ENCODE results near the gene CPSF4L.

CPSF4L gene

DNA sequence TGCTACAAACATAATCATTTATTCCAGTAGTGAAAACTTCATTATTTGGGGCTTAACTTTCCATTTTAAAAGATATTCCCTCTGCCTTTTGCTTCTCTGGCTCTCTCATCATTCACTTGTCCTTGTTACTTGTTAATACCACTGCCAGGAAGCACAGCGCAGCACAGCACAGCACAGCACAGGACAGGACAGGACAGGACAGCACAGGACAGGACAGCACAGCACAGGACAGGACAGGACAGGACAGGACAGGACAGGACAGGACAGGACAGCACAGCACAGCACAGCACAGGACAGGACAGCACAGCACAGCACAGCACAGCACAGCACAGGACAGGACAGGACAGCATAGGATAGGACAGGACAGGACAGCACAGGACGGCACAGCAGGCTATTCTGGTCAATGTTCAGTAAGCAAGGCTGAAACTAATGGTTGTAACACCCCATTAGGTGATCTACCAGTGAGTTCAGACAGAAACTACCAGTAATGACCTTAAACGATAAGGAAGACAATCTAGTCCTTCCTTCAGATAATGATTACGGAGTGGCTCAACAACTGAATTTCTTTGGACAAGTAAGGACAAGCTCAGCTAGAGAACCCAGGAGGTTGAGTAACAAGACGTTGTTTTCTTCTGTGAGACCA, 36.9 kb downstream of the CPSF4L start:
- DNase-seq (ENCODE audit: low spot score): no peak
- Mint-ChIP-seq H3K27ac (no peak overlapping the region), H3K4me3 (no peak overlapping the region), H3K9me3 (no peaks in the 10 kb centered on the region), H3K36me3 (ENCODE audit: low read depth) (peaks cover 29% of the 10 kb centered on the region), H3K27me3 (ENCODE audit: low read depth) (no peaks in the 10 kb centered on the region), H3K4me1 (ENCODE audit: low read depth) (peaks cover 58% of the 10 kb centered on the region)

DNA sequence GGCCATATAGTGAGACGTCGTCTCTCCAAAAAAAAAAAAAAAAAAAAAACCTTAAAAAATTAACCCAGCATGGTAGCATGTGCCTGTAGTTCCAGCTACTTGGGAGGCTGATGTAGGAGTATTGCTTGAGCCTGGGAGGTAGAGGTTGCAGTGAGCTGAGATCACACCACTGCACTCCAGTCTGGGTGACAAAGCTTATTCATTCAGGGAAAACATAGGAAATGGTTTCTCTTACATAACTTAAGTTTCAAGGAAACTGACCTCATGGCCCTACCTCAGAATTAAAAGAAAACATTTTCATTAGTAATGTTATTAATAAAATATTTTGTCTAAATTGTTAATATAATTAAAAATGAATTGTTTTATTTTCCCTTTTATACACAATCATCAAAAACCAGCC, 37.4 kb downstream of the CPSF4L start:
- peaks cover 56% of the 10 kb centered on the region for H3K4me1 Mint-ChIP-seq (ENCODE audit: low read depth)
- no peak for DNase-seq (ENCODE audit: low spot score)
- no peaks in the 10 kb centered on the region for H3K27me3 Mint-ChIP-seq (ENCODE audit: low read depth)
- no peak overlapping the region for H3K27ac Mint-ChIP-seq
- no peaks in the 10 kb centered on the region for H3K9me3 Mint-ChIP-seq
- peaks cover 27% of the 10 kb centered on the region for H3K36me3 Mint-ChIP-seq (ENCODE audit: low read depth)
- H3K4me3 Mint-ChIP-seq: no peak overlapping the region

DNA sequence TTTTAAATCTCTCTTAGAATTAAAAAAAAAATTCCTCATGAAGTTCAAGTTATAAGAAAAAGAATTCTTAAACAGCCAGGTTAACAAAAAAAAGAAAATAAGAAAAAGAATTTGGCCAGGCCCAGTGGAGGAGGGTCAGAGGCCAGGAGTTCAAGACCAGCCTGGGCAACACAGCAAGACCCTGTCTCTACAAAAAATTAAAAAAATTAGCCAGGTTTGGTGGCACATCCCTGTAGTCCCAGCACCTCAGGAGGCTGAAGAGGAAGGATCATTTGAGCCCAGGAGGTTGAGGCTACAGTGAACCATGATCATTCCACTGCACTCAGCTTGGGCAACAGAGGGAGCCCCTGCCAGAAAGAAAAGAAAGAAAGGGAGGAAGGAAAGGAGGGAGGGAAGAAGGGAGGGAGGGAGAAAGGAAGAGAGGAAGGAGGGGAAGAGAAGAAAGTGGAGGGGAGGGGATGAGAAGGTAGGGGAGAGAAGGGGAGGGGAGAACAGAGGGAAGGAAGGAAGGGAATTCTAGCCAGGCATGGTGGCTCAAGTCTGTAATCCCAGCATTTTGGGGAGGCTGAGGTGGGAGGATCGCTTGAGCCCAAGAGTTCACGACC, 38.0 kb downstream of the CPSF4L start:
- Mint-ChIP-seq H3K4me3 (no peak overlapping the region), H3K27ac (peak overlapping the region; percentile 73), H3K27me3 (ENCODE audit: low read depth) (no peaks in the 10 kb centered on the region), H3K9me3 (no peaks in the 10 kb centered on the region), H3K36me3 (ENCODE audit: low read depth) (peaks cover 22% of the 10 kb centered on the region), H3K4me1 (ENCODE audit: low read depth) (peaks cover 50% of the 10 kb centered on the region)
- no peak for DNase-seq (ENCODE audit: low spot score)

DNA sequence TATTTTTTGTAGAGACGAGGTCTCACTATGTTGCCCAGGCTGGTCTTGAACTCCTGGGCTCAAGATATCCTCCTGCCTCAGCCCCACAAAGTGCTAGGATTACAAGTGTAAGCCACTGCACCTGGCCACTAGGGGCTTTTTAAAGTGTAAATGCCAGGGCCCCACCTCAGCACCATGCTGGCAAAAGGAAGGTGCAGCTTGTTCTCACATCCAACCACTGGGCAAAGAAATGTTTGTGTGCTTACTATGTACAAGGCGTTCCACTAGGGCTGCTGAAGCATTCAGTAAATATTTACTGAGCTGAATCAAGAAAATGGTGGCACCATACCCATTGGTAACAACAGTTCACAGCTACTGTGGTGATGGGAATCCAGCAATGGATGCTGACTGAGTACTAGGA, 46.2 kb downstream of the CPSF4L start:
- H3K27ac Mint-ChIP-seq: no peak overlapping the region
- H3K36me3 Mint-ChIP-seq (ENCODE audit: low read depth): peaks cover 32% of the 10 kb centered on the region
- H3K4me1 Mint-ChIP-seq (ENCODE audit: low read depth): peaks cover 28% of the 10 kb centered on the region
- no peak overlapping the region for H3K4me3 Mint-ChIP-seq
- no peaks in the 10 kb centered on the region for H3K9me3 Mint-ChIP-seq
- DNase-seq (ENCODE audit: low spot score): no peak
- no peaks in the 10 kb centered on the region for H3K27me3 Mint-ChIP-seq (ENCODE audit: low read depth)

DNA sequence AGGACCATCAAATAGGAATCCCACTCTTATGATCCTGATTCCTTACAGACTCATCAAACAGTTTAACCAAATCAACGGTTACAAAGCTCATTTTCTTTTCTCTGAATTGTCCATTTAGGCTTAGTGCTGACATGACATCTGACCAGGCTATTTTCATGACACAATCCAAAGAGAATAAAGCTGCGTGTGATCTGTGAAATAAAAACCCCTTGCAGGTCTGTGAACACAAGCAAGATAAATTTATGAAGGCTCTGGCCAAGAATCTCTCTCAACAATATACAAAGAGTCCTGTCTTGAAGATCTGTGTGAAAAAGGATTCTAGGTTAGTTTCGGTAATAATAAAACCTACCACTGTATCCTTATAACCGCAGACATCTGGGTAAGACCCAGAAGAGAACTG, 46.8 kb downstream of the CPSF4L start:
- Mint-ChIP-seq H3K36me3 (ENCODE audit: low read depth) (peaks cover 36% of the 10 kb centered on the region), H3K27me3 (ENCODE audit: low read depth) (no peaks in the 10 kb centered on the region), H3K4me3 (no peak overlapping the region), H3K4me1 (ENCODE audit: low read depth) (peaks cover 34% of the 10 kb centered on the region), H3K27ac (no peak overlapping the region), H3K9me3 (no peaks in the 10 kb centered on the region)
- no peak for DNase-seq (ENCODE audit: low spot score)

DNA sequence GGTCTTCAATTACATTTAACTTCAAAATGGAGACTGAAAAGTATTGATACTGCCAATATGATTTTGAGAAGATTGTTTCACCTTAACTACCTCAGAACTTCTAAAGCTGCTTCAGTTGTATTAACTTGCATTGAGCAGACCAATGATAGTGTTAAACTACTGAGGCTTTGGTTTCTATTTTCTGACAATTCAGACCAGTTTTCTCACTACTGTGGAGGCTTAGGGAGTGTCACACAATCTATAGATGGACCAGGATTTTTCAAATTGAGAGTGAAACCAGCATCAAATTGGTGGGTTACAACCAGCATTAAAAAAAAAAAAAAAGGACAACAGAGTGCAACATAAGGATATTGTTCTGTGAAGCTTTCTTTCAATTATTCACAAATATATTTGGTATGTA, 47.7 kb downstream of the CPSF4L start:
- Mint-ChIP-seq H3K27me3 (ENCODE audit: low read depth) (no peaks in the 10 kb centered on the region), H3K4me1 (ENCODE audit: low read depth) (peaks cover 34% of the 10 kb centered on the region), H3K9me3 (no peaks in the 10 kb centered on the region), H3K36me3 (ENCODE audit: low read depth) (peaks cover 39% of the 10 kb centered on the region), H3K27ac (peak overlapping the region; percentile 16), H3K4me3 (no peak overlapping the region)
- DNase-seq (ENCODE audit: low spot score): no peak

DNA sequence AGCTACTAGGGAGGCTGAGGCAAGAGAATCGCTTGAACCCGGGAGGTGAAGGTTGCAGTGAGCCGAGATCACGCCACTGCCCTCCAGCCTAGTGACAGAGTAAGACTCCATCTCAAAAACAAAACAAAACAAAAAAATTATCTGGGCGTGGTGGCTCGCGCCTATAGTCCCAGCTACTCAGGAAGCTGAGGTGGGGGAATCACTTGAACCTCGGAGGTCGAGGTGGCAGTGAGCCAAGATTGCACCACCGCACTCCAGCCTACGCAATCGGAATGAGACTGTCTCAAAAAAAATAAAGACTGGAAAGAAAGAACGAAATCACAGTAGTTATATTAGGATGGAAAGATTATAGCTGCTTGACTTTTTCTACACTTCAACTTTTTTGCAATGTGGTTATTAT, 49.9 kb downstream of the CPSF4L start:
- peak; percentile 48 for DNase-seq (ENCODE audit: low spot score)
- H3K27me3 Mint-ChIP-seq (ENCODE audit: low read depth): no peaks in the 10 kb centered on the region
- peak overlapping the region; percentile 64 for H3K4me3 Mint-ChIP-seq
- H3K36me3 Mint-ChIP-seq (ENCODE audit: low read depth): peaks cover 49% of the 10 kb centered on the region
- H3K9me3 Mint-ChIP-seq: no peaks in the 10 kb centered on the region
- H3K4me1 Mint-ChIP-seq (ENCODE audit: low read depth): peaks cover 34% of the 10 kb centered on the region
- H3K27ac Mint-ChIP-seq: peak overlapping the region; percentile 68

DNA sequence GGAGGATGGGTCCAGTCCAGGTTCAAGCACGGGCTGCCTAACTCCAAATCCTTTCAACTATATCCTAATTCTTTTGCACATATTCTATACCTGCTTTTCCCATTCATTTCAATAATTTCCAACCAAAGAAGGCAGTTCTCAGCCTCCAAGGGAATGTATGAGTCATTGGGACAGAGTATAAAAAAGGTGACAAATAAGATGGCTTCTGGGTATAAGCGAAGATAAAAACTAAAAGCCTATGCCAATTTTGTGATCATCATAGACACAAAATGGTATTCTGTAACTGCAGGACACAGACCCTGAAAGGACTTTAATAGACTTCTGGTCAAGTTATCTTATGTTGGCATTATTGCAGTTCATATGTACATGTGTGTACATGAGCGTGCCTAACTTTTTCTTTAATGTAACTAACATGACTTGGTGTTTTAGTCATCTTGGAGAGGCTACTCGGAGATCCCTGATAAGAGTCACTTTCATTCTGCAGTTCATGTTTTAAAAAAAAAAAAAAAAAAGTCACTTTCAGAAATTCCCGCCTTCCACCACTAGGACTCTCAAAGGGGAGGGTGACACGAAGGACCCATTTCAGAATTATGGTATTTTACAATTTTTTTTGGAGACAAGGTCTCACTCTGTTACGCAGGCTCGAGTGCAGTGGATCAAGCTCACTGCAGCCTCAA, 51.5 kb downstream of the CPSF4L start:
- DNase-seq (ENCODE audit: low spot score): no peak
- Mint-ChIP-seq H3K4me3 (no peak overlapping the region), H3K27ac (peak overlapping the region; percentile 36), H3K4me1 (ENCODE audit: low read depth) (peaks cover 22% of the 10 kb centered on the region), H3K9me3 (no peaks in the 10 kb centered on the region), H3K27me3 (ENCODE audit: low read depth) (no peaks in the 10 kb centered on the region), H3K36me3 (ENCODE audit: low read depth) (peaks cover 51% of the 10 kb centered on the region)

DNA sequence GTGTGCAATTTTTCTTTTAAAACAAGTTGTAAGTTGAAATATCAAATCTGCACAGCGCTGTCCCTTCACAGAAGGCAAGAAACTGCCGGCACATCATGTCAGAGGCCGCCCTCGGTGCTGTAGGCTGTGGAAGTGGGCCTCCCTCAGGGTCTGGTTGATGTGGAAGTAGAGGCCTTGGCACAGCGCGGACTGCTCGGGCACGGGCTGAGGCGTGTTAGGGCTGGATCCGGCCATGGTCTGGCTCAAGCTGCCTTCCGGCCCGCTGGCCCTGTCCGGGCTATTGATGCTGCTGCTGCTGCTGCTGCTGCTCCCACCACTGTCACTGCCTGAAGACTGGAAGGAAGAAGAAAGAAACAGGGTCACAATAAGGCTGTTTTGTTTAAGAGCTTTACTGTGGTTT, 52.2 kb downstream of the CPSF4L start:
- Mint-ChIP-seq H3K36me3 (ENCODE audit: low read depth) (peaks cover 52% of the 10 kb centered on the region), H3K4me1 (ENCODE audit: low read depth) (peaks cover 25% of the 10 kb centered on the region), H3K27me3 (ENCODE audit: low read depth) (no peaks in the 10 kb centered on the region), H3K4me3 (no peak overlapping the region), H3K9me3 (no peaks in the 10 kb centered on the region), H3K27ac (no peak overlapping the region)
- no peak for DNase-seq (ENCODE audit: low spot score)

DNA sequence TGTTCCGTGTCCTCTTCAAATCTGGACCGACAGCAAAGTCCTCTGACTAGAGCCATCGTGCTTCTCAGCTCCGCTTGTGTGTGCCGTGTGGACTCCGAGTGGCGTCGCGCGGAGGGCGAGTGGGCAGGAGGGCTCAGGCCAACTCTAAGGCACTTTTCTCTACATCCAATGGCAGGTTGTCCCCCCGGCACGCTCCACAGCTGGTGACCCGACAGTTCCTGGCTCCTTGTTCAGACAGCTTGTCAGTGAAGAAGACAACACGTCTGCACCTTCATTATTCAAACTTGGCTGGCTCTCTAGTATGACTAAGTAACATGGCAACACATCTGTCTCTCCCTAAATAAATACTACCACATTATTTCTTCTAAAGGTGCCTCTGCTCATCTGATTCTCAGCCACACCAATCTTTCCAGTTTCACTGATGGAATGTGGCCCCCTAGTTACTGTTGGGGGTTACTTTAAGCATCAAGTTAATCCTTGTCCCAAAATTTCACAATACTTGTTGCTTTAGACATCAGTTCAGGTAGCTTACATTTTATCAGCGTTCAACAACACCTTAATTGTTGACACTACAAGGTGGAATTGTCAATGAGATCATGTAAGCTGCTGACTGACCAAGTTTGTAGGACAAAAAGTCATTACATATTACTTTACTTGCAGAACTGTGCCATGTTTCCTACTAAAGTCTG, 53.4 kb downstream of the CPSF4L start:
- peaks cover 58% of the 10 kb centered on the region for H3K36me3 Mint-ChIP-seq (ENCODE audit: low read depth)
- no peaks in the 10 kb centered on the region for H3K9me3 Mint-ChIP-seq
- H3K27ac Mint-ChIP-seq: no peak overlapping the region
- H3K4me3 Mint-ChIP-seq: no peak overlapping the region
- H3K27me3 Mint-ChIP-seq (ENCODE audit: low read depth): no peaks in the 10 kb centered on the region
- no peak for DNase-seq (ENCODE audit: low spot score)
- H3K4me1 Mint-ChIP-seq (ENCODE audit: low read depth): peaks cover 30% of the 10 kb centered on the region

DNA sequence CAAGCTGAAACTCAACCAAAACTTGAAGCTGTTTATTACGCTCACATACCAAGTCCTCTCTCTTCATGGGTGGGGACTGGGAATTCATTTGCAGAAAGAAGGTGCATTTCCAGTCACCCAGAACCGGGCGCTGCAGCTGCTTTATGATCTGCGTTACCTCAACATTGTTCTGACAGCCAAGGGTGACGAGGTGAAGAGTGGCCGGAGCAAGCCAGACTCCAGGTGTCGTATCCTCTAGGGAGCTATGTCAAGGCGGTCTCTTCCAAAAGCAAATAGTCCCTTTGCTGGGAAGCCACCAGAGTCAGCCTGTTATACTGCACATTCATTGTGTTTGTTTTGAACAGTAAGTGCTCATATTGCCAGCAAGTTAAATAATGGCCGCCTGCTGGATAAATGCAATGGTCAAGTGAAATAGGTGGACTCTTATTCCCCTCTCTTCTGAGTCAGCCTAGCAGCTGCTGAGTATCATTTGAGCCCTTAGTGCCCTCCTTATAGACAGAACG, 56.2 kb downstream of the CPSF4L start:
- H3K36me3 Mint-ChIP-seq (ENCODE audit: low read depth): peaks cover 74% of the 10 kb centered on the region
- H3K27me3 Mint-ChIP-seq (ENCODE audit: low read depth): no peaks in the 10 kb centered on the region
- no peak overlapping the region for H3K4me3 Mint-ChIP-seq
- no peak overlapping the region for H3K27ac Mint-ChIP-seq
- peaks cover 24% of the 10 kb centered on the region for H3K4me1 Mint-ChIP-seq (ENCODE audit: low read depth)
- no peaks in the 10 kb centered on the region for H3K9me3 Mint-ChIP-seq
- DNase-seq (ENCODE audit: low spot score): no peak

DNA sequence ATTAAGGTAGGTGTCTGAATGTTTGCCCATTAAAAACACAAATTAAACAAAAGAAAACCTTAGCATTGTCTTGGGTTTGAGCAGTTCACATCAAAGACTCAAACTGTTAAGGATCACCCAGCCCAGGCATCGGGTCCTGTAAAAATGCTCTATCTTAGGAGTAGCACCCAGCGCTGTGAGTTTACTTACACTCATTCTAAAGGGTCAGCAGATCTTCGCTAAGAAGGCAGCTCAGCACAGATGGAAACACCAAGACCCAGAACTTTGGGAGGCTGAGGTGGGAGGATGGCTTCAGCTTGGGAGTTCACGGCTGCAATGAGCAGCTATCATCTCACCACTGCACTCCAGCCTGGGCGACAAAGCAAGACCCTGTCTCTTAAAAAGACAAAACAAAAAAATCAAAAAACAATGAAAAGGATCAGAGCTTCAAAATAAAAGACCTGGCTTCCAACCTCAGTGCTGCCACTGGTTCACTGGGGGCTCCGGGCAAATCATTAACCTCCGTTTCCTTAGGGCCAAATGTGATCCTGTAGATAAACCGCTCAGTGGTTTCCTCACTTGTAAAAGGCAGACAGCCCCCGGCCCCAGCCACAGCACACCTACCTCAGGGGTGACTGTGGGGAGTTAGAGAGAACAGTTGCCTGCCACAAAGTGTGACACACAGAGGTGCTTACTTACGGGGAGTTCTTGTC, 57.7 kb downstream of the CPSF4L start:
- peak; percentile 21 for DNase-seq (ENCODE audit: low spot score)
- H3K4me1 Mint-ChIP-seq (ENCODE audit: low read depth): peaks cover 18% of the 10 kb centered on the region
- peaks cover 78% of the 10 kb centered on the region for H3K36me3 Mint-ChIP-seq (ENCODE audit: low read depth)
- peak overlapping the region; percentile 36 for H3K4me3 Mint-ChIP-seq
- H3K27ac Mint-ChIP-seq: peak overlapping the region; percentile 75
- no peaks in the 10 kb centered on the region for H3K27me3 Mint-ChIP-seq (ENCODE audit: low read depth)
- no peaks in the 10 kb centered on the region for H3K9me3 Mint-ChIP-seq

DNA sequence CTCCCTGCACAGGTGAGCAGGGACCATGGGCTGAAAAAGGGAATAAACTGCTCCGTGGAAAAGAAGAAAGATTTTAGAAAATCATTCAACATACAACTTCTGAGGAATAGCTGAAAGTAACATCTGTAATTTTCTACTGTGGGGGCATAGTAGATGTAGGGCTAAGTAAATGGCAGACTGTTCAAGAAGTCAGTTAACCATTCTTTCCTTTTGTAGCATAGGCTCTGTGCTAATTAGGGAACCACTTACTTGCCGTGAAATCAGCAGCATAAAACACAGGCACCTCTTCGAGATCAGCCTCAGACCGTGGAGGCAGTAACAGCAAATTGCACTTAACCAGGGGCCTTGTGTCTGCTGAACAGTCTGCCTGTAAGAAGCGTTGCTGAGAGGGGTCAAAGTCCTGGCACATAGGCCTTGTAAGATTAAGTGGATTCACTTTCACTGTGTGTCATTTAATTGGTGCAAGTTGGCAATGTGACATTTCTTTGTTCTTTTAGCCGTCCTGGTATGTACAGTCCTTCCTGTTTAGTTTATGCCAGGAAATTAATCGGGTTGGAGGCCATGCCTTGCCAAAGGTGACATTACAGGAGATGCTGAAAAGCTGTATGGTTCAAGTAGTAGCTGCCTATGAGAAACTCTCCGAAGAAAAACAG, 58.4 kb downstream of the CPSF4L start:
- Mint-ChIP-seq H3K4me1 (ENCODE audit: low read depth) (peaks cover 18% of the 10 kb centered on the region), H3K27ac (peak overlapping the region; percentile 75), H3K36me3 (ENCODE audit: low read depth) (peaks cover 80% of the 10 kb centered on the region), H3K4me3 (no peak overlapping the region), H3K9me3 (no peaks in the 10 kb centered on the region), H3K27me3 (ENCODE audit: low read depth) (no peaks in the 10 kb centered on the region)
- DNase-seq (ENCODE audit: low spot score): no peak

Measured in T-helper 2 cell treated with Interferon-gamma antibody and Interleukin-4, amounts not matched to agents 5 μg/mL and 100 μg/mL, for 36 hours (primary cell).